GM18502 (cell line): ENCODE results near the gene SPOCD1.

Experiments
- ATAC-seq: cut with Tn5 transposase; IDR thresholded peaks from one replicate; pipeline ENCODE4 v1.9.1; 2021; ENCODE audit warnings: mild to moderate bottlenecking; ENCODE audit not compliant: unreplicated experiment, poor library complexity

SPOCD1 gene

DNA sequence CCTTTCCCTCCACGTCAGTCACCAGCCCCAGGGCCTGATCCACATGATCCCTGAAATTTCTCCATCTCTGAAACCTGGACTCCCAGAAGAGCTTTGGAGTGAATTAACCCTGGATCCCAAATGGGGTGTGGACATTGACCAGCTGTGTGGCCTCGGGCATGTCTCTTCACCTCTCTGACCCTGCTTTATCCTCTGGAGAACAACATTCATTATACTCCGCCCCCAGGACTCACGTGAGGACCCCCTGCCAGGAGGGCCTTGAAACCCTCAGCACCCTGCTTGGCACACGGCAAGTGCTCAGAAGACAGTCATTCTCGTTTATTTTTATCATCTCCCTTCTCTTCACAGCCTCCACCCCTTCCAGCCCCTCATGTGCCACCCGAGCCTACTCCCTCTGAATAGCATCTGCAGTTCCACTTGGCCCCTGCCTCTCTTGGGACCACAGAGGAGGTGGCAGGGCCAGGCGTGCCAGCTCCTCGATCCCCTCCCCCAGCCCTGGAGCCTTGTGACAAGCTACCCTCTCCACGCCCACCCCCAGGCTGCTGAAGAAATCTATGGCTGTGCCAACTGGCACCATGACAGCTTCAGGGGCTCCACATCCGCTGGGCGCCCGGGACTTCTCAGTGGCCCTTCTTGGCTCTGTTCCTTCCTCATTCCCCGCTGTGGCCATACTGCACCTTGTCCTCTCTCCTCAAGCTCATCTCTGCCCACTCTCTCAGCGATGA lies 69.7 kb downstream of the SPOCD1 start:
- no peak for ATAC-seq

DNA sequence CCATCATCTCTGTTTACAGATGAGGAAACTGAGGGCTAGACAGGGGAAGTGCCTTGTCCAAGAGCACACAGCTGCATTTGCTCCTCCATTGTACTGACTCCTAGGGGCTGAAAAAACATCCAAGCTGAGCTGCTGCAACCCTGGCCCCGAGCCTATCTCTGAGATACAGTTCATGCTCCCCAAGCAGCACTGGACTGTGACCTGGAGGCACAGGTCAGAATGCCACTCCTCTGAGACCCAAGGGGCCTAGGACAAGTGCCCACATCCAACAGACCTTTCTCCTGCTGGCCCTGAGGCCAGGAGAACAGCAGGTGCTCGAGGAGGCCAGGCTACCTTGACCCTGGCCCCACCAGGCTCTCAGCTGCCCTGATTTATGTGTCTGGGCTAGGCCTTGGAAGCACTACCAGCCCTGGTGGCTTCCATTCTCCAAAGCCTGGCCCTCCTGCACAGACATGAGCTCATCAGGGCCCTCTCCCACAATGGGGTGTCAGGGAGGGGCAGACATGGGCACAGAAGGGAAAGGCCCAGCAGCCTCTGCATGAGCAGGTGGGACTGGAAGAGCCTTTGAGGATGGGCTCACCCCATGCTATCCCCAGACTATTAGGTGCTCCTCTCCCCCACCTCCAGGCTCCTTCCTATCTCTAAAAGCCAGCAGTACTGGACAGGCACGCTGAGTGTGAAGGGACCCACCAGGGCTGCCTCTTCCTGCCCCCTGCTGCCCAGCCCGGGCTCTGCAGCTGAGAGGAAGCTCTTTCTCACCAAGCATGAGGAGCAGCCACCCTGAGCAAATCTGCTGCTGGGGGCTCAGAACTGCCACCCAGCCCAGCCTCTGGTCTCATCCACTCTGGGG lies 70.5 kb downstream of the SPOCD1 start:
- no peak for ATAC-seq

DNA sequence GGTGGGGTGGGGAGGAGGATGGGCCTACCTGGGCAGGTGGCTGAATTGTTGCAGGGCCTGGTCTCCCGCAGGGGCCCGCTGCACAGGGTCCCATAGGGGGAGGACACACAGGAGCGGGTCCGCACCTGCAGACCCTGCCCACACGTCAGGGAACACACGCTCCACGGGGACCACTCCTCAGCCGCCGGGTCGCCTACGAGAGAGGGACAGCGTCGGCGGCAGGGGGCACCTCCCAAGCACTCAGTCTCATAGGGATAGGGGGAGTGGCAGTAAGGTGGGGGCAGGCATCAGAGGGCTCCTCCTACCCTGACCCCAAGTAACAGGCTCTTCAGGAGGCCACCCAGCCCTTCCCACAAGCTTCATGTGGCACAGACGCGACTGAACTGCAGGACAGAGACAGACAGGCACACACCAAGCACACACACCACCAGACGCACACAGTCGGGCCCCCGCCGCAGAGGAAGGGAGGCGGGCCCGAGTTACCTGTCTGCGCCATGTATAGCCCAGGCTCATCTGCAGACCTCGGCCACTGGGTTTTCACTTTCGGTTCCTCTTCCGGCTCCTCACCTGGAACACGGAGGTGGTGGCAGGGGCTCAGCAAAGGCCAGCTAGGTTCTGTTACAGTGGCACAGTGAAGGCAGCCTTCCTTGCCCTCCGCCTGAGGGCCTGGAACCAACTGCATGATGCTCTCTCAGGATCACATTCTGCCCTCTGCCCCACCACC lies 71.5 kb downstream of the SPOCD1 start:
- peak; percentile 75 for ATAC-seq

DNA sequence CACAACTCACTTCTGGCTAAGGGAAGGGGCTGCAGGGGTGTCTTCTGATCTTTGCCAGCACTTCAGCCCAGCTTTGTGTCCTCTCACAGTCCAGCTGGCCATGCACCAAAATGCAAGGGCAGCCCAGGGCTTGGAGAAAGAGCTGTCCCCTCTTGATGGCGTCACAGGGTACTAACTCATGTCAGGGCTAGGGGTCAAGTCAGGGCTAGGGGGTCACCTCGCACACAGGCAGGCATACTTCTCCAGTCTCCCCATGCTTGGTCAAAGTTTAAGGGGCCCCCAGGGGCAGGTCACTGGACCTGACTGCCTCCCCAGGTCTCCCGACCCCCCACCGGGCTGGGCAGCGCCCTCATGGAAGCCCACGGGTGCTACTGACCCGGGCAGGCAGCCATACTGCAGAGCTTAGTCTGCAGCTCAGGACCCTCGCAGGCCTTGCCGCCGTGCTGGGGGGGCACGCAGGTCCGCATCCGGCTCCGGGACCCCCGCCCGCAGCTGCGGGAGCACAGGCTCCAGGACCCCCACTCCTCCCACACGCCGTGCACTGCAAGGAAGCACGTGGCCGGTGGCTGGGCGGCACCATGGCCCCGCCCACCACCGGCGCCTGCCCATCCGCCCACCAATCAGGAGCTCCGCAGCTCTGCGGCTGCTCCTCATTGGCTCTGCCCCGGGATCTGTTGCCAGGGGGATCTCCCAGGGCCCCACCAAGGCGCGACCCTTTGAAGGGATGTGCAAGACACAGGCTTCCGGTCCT lies 73.2 kb downstream of the SPOCD1 start:
- no peak for ATAC-seq
